SKM-1 treated with dmso at 0.1 percent for 144 hours (cell line): ENCODE measurements around the gene MYO18B.
"Not testable (repeated sequence)": the region's sequence is repeated elsewhere in the genome, so short reads cannot be mapped to it uniquely, and the experiment has no call there.

ENCODE experiments used
- DNase-seq: peaks from one replicate; lab custom pipeline; 2025; ENCODE audit not compliant: unreplicated experiment; lab: John Stamatoyannopoulos, UW

The MYO18B gene

DNA sequence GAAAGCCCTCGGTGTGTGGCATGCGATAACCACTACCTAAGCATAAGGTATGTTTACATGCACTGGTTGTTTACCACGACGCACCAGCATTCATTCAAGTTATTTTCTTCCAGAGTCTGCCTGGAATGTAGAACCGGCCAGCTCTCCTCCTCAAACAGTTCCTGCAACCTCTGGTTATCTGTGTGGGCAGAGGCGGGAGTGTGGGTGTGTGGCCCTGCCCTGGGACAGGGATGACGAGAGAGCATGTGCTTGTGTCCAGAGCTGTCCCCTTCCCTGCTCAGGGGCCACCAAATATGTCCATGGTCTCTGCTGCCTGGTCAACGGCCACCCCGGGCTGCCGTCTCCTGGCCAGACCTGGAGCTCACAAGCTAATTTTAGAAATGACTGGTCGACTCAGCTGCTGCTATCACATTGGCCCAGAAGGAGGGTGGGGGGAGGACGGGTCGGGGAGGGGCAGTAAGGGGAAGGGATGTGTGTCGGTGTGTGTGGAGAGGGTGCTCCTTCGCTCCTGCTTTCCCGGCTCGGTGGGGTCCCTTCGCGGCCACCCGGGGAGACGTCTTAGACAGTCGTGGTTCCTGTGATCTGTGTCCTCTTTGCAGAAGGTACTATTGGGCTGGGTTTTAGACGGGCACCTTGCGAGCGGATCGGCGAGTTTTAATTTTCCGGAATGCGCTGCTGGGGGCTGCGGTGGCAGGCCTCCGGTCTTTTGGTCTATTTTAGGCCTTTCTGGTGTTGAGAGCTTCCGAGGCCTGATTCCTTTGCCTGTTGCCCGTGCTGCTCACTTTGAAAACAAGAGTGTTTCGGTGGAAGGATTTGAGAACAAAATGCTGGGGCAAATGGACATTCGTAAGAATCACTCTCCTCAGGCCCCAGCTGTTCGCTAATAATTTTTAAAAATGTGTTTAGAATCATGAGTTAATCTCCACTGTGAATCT is at the start of gene MYO18B:
MYO18B (plus strand) TSS at position 497 of the 935 bp plus-strand sequence. CDS start 18,905 bp downstream, outside the sequence.
- DNase-seq: no peak

DNA sequence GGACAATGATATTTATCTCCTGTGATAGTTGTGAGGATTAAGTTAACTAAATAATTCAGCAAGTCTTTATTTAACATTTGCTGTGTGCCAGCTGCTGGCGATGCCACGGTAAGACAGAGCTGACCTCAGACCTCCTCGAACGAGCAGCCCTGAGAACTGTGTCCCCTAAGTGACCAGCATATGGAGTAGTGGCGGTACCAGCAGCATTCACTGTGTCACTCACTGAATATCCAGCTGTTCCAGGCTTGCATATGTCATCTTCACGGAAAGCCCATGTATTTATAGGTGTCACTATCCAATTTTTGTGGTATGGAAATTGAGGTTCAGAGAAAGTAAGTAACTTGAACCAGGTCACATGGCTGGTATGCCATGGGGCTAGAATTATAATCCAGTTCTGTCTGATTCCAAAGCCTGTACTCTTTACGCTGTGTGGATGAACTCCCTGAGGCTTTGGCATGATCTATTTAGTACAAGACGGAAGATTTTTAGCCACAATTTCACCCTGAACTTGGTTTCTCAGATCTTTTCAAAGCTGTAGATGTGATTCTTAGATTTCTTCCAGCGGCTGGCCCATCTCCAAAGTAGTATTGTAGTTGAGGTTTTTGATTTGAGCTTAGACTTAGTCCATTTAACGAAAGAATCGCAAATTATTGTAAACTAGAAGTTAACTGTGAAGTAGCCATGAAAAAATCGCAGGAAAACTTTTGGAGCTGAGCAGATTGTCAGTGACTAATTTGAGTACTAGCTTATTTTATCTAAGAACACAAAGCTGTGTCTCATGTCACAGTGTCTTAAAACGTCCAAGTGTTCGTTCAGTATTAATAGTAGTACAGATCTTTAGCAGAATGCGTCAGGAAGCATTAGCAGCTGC is 49.4 kb upstream of the MYO18B start:
- no peak for DNase-seq

GRCh38 chr22:25693268-25693565 is 48.8 kb upstream of the MYO18B start:
- DNase-seq: no peak

- DNase-seq: no peak
These were observed 47.6 kb upstream of the MYO18B start for GRCh38 chr22:25694196-25694907.

DNA sequence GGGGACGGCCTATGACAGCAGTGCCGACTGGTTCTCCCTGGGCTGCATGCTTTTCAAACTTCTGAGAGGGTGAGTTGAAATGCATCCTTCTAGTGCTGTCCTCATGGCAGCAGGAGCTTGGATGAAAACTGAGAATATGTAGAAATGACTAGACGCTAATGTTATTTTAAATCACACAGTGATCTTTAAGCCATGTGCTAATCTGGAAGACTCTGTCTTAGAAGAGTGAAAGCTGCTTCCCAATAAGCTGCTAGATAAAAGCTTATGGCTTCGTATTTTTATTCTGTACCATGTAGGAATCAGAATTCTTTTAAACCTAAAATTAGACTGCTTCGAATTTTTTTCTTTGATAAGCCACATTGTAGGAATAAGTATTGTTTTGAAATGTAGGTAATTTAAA is 46.8 kb upstream of the MYO18B start:
- DNase-seq: no peak

DNA sequence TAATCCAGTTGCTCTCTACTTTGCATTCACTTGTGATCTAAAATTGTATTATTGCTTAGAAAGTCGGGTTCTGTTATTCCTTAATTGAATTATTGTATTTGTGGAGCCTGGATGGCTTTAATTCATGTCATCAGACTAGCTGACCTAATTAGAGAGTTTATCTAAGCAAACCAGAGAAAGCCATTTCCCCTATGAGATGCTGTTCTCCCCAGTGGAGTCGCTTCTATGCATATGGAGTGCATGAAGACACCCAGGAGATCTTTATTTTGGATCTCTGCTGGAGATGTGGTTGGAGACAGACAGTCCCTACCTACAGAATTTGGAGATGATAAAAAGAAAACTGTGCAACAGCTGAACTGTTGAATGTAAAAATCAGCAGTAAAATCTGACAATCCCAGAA is 45.2 kb upstream of the MYO18B start:
- DNase-seq: no peak

DNA sequence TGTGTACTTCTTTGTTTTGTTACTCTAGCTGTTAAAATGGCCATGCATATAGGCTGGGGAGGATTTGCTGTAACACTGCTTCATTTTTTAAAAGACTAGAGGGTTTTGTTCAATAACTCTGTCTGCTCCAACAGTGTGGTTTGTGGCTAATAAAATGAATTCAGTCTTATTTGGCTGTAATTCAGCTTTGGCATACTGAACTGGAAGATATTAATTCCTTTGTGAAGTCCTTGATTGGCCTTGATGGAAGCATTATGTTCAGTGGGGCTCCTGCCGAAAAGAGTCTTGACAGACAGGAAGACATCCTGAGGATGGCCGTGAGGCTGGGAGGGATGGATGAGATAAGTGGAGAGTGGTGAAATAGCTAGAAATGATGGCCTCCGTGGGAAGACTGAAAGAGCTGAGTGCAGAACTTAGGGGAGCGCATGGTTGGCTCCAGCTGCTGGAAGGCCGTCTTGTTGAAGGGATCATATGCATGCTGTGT is 44.8 kb upstream of the MYO18B start:
- no peak for DNase-seq

DNA sequence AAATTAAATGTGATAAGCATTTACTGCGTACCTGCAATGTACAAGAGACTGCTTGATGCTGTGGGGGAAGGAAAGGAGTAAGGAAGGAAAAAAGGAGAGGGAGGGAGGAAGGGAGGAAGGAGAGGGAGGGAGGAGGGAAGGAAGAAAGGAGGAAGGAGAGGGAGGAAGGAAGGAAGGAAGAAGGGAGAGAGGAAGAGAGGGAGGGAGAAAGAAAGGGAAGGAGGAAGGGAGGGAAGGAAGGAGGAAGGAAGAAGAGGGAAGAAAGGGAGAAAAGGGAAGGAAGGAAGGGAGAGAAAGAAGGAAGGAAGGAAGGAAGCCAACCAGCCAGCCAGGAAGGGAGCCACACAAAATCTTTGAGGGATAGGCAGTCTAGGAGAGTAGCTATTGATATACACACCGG is 44.0 kb upstream of the MYO18B start:
- no peak for DNase-seq

GRCh38 chr22:25698461-25698860 is 43.5 kb upstream of the MYO18B start:
- no peak for DNase-seq

- DNase-seq: no peak
These were observed 43.0 kb upstream of the MYO18B start for GRCh38 chr22:25698978-25699377.

DNA sequence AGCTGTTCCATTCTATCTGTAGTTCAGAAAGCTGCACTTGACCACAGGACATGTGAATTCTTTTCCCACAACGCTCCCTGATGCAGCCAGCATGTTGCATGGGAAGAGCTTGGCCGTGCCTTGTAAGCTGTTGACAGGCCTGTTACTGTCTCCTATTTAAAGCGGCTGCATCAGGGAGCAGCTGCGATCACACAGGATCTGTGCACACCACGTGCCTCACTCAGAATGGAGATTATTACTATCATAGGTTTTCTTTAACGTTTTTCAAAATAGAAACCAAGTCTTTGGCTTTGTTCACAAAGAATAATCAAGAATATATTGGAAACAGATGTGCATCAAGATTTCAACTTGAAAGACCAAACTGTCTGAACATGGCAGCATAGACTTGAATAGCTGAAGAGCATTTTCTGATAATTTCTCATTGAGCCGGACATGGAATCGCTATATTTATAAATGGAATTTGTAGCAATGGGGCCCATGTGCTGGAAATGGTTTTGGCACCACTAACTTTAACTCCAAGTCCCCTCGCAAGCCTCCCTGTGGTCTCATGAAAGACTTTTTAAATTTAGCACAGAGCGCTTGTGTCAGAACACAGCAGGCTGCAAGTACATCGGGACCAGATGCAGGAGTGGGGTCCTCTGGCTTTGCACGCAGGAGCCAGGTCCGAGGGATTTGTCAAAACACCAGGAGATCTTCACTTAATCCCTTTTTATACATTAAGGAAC is 40.8 kb upstream of the MYO18B start:
- DNase-seq: no peak

DNA sequence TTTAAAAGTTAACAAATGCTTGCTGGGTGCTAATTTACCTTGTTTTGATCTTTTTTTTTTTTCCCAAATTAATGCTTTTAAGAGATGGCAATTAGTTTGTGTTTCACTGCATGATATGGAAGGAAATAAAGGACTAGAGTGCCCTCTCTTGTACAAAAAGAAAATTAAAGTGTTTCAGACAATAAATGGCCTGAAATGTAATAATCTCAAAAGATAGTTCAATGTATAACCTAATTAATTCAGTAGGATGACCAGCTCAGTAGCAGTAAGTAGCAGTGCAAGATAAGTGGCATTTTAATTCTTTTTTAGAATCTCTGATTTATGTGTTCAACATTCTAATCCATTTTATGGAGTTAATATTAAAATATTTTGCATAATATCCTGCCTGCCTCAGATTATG is 39.9 kb upstream of the MYO18B start:
- DNase-seq: no peak

DNA sequence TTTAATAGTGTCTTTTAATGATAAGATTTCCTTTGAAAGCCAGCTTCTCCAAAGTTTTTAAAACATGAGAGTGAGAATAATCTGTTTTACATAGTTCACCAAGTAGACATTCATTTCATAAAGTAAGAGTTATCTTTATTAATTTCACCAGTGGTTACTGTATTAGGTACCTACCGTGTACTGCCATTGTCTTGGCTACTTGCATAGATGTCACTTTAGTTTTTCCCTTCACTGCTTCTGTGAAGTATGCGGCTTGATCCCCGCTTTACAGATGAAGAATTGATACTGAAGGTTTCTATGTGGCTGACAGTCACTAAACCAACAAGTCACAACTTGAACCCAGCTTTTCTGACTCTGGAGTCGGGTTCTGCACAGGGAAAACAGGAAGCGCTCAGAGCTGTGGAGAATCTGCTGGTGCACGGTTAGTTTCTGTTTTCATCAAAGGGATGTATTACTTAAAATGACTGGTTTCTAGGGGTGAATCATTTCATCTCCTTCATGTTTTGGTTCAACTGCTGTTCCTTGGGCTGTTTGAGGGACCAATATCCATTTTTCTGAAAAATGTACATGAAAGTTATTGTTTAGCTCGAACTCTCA is 39.3 kb upstream of the MYO18B start:
- DNase-seq: no peak

- no peak for DNase-seq
These were observed 37.3 kb upstream of the MYO18B start for GRCh38 chr22:25704701-25705100.

DNA sequence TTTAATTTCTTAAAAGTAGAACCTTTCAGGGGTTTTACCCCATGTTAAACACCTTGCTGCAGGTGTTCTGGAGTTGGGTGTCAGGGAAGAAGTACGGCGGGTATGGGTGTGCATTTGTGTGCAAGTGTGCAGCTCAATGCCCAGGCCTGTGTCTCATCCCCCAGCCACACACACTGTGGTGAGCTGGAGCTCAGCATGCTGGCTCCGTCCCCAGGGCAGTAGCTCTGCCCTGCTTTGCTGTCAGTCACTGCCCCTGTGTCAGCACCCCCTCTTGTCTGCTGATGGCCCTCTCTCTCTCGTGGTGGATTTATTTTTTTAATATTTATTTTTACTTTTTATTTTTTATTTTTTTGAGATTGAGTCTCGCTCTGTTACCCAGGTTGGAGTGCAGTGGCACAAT is 35.8 kb upstream of the MYO18B start:
- no peak for DNase-seq

DNA sequence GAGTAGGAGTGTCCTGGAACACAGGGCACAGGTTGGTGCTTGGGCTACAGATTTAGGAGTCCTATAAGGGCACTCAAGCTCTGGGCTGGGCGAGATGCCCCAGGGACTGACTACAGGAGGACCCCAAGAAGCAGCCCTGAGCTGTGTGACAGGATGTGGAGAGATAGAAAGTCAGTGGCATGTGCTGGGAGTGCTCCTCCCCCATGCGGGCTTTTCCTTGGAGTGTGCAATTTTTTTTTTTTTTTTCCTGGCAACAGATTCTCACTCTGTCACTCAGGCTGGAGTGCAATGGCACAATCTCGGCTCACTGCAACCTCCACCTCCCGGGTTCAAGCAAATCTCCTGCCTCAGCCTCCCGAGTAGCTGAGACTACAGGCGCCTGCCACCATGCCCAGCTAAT is 33.6 kb upstream of the MYO18B start:
- not testable (repeated sequence) for DNase-seq

- DNase-seq: no peak
These were observed 32.2 kb upstream of the MYO18B start for GRCh38 chr22:25709758-25710157.

- no peak for DNase-seq
These were observed 31.5 kb upstream of the MYO18B start for GRCh38 chr22:25710501-25710900.

DNA sequence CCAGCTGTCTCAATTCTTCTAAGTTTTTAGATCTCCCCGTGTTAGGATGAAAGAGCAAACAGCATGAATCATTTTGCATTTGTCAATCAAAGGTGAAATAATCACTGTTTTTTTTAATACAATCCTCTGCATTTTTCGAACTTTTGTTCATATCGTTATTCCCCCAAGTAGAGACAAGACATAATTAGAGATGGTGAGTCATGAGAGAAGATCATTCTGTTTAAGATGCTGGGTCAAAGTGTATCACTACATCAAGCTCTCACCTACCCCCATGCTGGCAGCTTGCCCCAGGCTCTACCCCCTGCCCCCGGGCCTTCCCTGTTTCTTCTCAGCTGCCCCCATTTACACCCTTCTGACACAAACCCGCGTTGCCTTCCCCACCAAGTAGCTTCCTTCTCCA is 30.5 kb upstream of the MYO18B start:
- DNase-seq: no peak

GRCh38 chr22:25712661-25713400 is 29.2 kb upstream of the MYO18B start:
- DNase-seq: no peak
